OCI-LY3 (cell line): ENCODE measurements around the gene TAF4.

Source experiments
- EZH2phosphoT487 ChIP-seq: fragments of 200-600 bp; shearing (Covaris generic); IDR thresholded peaks from 2 replicates; pipeline ENCODE4 v1.6.1; 2018; ENCODE audit warnings: antibody characterized with exemption, mixed run types, low read depth
- TF ChIP-seq, protein P1 (sequence below): fragments of 200-600, 300-600 bp; sonication (generic); IDR thresholded peaks from 2 replicates; pipeline ENCODE4 v1.5.1; 2014; ENCODE audit warnings: antibody characterized with exemption, low read length, low read depth

DNA sequence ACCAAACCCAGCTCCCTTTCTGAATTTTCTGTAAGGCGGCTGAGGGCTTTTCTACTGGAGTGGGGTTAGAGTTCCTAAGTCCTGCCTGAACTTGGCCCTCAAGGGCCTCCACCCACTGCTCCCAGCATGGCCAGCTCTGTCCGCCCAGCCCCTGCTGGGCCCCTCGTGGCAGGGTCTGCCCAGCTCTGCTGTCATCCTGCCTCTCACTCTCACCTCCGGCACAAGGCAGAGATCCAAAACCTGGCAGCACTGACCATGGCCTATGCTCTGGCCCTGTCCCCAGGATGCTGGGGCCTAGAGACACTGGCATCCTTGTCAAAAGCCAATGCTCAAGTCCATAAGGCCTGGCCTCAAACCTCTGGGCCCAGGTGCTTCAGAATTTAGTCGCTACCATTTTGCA, 61.1 kb downstream of the TAF4 start:
- TF ChIP-seq, protein P1, sequence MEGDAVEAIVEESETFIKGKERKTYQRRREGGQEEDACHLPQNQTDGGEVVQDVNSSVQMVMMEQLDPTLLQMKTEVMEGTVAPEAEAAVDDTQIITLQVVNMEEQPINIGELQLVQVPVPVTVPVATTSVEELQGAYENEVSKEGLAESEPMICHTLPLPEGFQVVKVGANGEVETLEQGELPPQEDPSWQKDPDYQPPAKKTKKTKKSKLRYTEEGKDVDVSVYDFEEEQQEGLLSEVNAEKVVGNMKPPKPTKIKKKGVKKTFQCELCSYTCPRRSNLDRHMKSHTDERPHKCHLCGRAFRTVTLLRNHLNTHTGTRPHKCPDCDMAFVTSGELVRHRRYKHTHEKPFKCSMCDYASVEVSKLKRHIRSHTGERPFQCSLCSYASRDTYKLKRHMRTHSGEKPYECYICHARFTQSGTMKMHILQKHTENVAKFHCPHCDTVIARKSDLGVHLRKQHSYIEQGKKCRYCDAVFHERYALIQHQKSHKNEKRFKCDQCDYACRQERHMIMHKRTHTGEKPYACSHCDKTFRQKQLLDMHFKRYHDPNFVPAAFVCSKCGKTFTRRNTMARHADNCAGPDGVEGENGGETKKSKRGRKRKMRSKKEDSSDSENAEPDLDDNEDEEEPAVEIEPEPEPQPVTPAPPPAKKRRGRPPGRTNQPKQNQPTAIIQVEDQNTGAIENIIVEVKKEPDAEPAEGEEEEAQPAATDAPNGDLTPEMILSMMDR, result no peak
- no peak for TF ChIP-seq EZH2phosphoT487
